Peyer's patch (tissue), 4 donors: Measurements from ENCODE around the gene GREB1L. TPM values are rescaled to one million over a fixed set of nuclear protein-coding genes. Genes with fewer than 3 reads are reported as not detected.

Experiments
- DNase-seq, 3 donors: peaks; one replicate each; pipeline ENCODE4 v3.0.0-alpha.2; 2017 to 2019
- H3K27ac ChIP-seq, 4 donors: fragments of 200-600 bp; sonication (generic); one replicate each; pipeline ENCODE4 v1.5.1; 2016 to 2019
- H3K27me3 ChIP-seq, 2 donors: fragments of 200-600 bp; sonication (generic); one replicate each; pipeline ENCODE4 v1.5.1; 2019
- H3K36me3 ChIP-seq, 3 donors: fragments of 200-600 bp; sonication (generic); one replicate each; pipeline ENCODE4 v1.5.1; 2016 to 2019
- H3K4me1 ChIP-seq, 4 donors: fragments of 200-600 bp; sonication (generic); one replicate each; pipeline ENCODE4 v1.5.1; 2016 to 2019
- H3K4me3 ChIP-seq, 4 donors: fragments of 200-600 bp; sonication (generic); 1 replicate in 3 of 4; 2 replicates in 1 of 4; pipeline ENCODE4 v1.5.1; 2016 to 2019; ENCODE audit warnings: mild to moderate bottlenecking in 1 of 4
- H3K9me3 ChIP-seq, 4 donors: fragments of 200-600 bp; sonication (generic); one replicate each; pipeline ENCODE4 v1.5.1; 2016 to 2019; ENCODE audit warnings: mild to moderate bottlenecking in 1 of 4
- CTCF ChIP-seq, 6 experiments: fragments of 450-650 bp in 4 of 6; fragments of 200-600 bp in 2 of 6; sonication (generic) in 1 of 6; IDR thresholded peaks; one replicate each; pipeline ENCODE4 v1.5.1; 2017 to 2019; ENCODE audit warnings: antibody characterized with exemption in 6 of 6, mild to moderate bottlenecking in 3 of 6, moderate library complexity in 1 of 6
- POLR2A ChIP-seq, 2 donors: fragments of 450-650 bp; IDR thresholded peaks; one replicate each; pipeline ENCODE4 v1.5.1; 2017; ENCODE audit warnings: antibody characterized with exemption in 2 of 2, mild to moderate bottlenecking in 2 of 2, moderate library complexity in 2 of 2
- total RNA-seq, 4 donors: library from RNA; depleted of rRNA; stranded (reverse); fragments of >200 nt; gene quantifications; one replicate each; pipeline ENCODE4 v1.1.0, GENCODE V29; 2016

The GREB1L gene
- total RNA-seq, 4 donors from 2014 or later, result 0.53 to 3.3 (median 2.8) TPM

DNA sequence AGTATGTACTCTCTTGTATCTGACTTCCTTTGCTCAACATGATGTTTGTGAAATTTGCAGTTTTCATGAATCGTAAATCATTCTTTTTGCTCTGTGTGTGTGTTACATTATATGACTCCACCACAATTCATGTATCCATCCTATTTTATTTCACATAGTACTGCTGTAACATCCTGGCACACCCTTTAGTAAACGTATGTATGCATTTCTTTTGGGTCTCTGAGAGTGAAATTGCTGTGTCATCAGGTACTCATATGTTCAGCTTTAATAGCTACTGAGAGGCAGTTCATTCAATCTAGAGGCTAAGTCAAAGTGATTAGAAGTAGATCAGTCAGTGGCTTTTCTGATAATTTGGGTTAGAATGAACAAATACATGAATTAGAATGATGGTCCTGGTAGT, 239.7 kb downstream of the GREB1L start:
- H3K4me3 ChIP-seq, result no peak overlapping the region
- no peaks in the 10 kb centered on the region for H3K9me3 ChIP-seq
- H3K27ac ChIP-seq, result no peak overlapping the region
- no peaks in the 10 kb centered on the region for H3K4me1 ChIP-seq
- no peak for TF ChIP-seq POLR2A (IDR thresholded peaks at IDR 0.05)
- no peaks in the 10 kb centered on the region for H3K27me3 ChIP-seq
- H3K36me3 ChIP-seq, result no peaks in the 10 kb centered on the region
- no peak for DNase-seq

GRCh38 chr18:21483051-21483450, 241.0 kb downstream of the GREB1L start:
- Histone ChIP-seq H3K4me3 (no peak overlapping the region), H3K36me3 (no peaks in the 10 kb centered on the region), H3K4me1 (no peaks in the 10 kb centered on the region), H3K9me3 (no peaks in the 10 kb centered on the region), H3K27me3 (no peaks in the 10 kb centered on the region), H3K27ac (no peak overlapping the region)
- DNase-seq, result no peak
- TF ChIP-seq POLR2A (IDR thresholded peaks at IDR 0.05) (no peak), CTCF (IDR thresholded peaks at IDR 0.05) (no peak)

- no peak overlapping the region for H3K4me3 ChIP-seq
- DNase-seq, result no peak
- no peaks in the 10 kb centered on the region for H3K27me3 ChIP-seq
- H3K9me3 ChIP-seq, result no peaks in the 10 kb centered on the region
- no peak overlapping the region for H3K27ac ChIP-seq
- no peaks in the 10 kb centered on the region for H3K4me1 ChIP-seq
- TF ChIP-seq POLR2A (IDR thresholded peaks at IDR 0.05), result no peak
- no peak for TF ChIP-seq CTCF (IDR thresholded peaks at IDR 0.05)
- H3K36me3 ChIP-seq, result no peaks in the 10 kb centered on the region
Measured at GRCh38 chr18:21484851-21485636, 243.0 kb downstream of the GREB1L start.

GRCh38 chr18:21486905-21487437, 244.9 kb downstream of the GREB1L start:
- Histone ChIP-seq H3K27me3 (no peaks in the 10 kb centered on the region), H3K9me3 (no peaks in the 10 kb centered on the region), H3K36me3 (no peaks in the 10 kb centered on the region), H3K4me1 (no peaks in the 10 kb centered on the region), H3K27ac (no peak overlapping the region), H3K4me3 (no peak overlapping the region)
- no peak for DNase-seq
- no peak for TF ChIP-seq CTCF (IDR thresholded peaks at IDR 0.05)
- TF ChIP-seq POLR2A (IDR thresholded peaks at IDR 0.05), result no peak

- H3K9me3 ChIP-seq, result no peaks in the 10 kb centered on the region
- TF ChIP-seq CTCF (IDR thresholded peaks at IDR 0.05) (peak in 5 of 6 experiments; percentile 33 to 66 (median 61)), POLR2A (IDR thresholded peaks at IDR 0.05) (no peak)
Measured at GRCh38 chr18:21489119-21489750, 247.2 kb downstream of the GREB1L start.

DNA sequence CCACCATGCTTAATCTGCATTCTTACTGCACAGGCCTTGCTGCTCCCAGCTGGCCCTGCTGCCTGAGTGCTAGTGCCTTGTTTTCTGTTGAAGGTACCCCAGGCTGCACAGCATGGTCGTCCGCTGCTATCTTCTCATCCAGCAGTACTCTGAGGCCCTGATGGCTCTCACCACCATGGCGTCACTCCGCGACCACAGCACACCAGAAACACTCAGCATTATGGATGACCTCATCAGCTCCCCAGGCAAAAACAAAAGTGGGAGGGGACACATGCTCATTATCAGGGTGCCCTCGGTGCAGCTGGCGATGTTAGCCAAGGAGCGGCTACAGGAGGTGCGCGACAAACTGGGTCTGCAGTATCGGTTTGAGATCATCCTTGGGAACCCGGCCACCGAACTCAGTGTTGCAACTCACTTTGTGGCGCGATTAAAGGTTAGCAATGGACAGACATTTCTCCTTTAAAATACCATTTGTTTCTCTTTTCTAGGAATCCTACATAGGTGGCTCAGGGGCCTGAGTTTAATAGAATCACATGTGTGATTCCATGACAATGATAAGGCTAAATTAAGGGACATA, 248.0 kb downstream of the GREB1L start:
- no peak for TF ChIP-seq POLR2A (IDR thresholded peaks at IDR 0.05)
- no peak for TF ChIP-seq CTCF (IDR thresholded peaks at IDR 0.05)

More at GRCh38 chr18:21489119-21489750, 247.2 kb downstream of the GREB1L start:
- H3K27me3 ChIP-seq, result no peaks in the 10 kb centered on the region
- no peaks in the 10 kb centered on the region for H3K4me1 ChIP-seq
- no peak overlapping the region for H3K27ac ChIP-seq
- peak in 1 of 3 donors; percentile 59 for DNase-seq
- no peaks in the 10 kb centered on the region for H3K36me3 ChIP-seq
- no peak overlapping the region for H3K4me3 ChIP-seq

More for the DNA sequence above, 248.0 kb downstream of the GREB1L start:
- no peaks in the 10 kb centered on the region for H3K9me3 ChIP-seq
- no peak overlapping the region for H3K4me3 ChIP-seq
- H3K36me3 ChIP-seq, result no peaks in the 10 kb centered on the region
- no peak for DNase-seq
- no peak overlapping the region for H3K27ac ChIP-seq
- no peaks in the 10 kb centered on the region for H3K27me3 ChIP-seq
- H3K4me1 ChIP-seq, result no peaks in the 10 kb centered on the region
